ENCODE measurements around the gene COL4A1.

The COL4A1 gene

DNA sequence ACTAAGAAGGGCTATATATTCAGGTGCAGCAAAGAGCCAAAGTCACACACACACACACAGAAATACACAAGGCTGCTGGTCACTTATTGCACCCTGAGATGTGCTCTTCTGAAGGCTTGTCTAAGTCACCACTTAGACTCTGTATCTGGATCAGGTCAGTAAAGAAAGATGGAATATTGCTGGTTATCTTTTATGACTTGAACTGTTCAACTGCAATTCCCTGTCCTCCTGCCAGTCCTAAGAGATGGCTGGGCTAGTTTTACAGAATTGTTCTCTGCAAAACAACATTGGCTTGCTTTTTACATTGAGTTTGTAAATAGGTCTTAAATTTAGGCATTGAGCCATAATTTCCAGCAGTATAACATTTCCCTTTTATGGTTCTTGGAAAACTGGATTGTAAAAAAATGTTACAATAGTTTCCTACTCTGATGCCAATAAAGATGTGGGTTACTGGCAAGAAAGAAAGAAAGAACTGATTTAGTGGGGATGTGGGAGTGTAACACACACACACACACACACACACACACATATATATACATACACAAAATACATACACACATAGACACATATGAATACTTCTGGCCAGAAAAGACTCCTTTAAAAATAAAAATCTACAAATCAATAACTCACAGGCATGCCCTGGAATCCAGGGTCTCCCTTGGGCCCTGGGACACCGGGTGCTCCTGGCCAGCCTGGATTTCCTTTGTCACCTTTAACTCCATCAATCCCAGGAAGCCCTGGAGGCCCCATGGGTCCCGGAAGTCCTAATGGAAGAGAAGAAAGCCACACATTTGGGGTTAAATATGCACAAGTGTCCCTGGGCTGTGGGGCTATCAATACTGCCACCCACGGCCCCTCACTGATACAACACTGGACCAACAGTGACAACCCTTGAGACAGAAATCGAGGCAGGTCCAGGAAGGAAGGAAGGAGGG is 137.7 kb downstream of the COL4A1 start:
- no peaks in the 10 kb centered on the region for H3F3A ChIP-seq (ENCODE audit: insufficient read depth, low read length)
- no peaks in the 10 kb centered on the region for H4K20me1 ChIP-seq (ENCODE audit: insufficient read depth, low read length)
- no peak overlapping the region for H3K27ac ChIP-seq (ENCODE audit: low read depth, low read length, poor library complexity, severe bottlenecking)
- no peak for TF ChIP-seq EZH2 (IDR thresholded peaks at IDR 0.05; ENCODE audit: borderline replicate concordance, low read length)
- TF ChIP-seq, protein P1, sequence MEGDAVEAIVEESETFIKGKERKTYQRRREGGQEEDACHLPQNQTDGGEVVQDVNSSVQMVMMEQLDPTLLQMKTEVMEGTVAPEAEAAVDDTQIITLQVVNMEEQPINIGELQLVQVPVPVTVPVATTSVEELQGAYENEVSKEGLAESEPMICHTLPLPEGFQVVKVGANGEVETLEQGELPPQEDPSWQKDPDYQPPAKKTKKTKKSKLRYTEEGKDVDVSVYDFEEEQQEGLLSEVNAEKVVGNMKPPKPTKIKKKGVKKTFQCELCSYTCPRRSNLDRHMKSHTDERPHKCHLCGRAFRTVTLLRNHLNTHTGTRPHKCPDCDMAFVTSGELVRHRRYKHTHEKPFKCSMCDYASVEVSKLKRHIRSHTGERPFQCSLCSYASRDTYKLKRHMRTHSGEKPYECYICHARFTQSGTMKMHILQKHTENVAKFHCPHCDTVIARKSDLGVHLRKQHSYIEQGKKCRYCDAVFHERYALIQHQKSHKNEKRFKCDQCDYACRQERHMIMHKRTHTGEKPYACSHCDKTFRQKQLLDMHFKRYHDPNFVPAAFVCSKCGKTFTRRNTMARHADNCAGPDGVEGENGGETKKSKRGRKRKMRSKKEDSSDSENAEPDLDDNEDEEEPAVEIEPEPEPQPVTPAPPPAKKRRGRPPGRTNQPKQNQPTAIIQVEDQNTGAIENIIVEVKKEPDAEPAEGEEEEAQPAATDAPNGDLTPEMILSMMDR (IDR thresholded peaks at IDR 0.05; ENCODE audit: low read length): no peak
- no peak overlapping the region for H3K4me3 ChIP-seq (ENCODE audit: low read depth, low read length, poor library complexity, severe bottlenecking)
- no peaks in the 10 kb centered on the region for H3K4me1 ChIP-seq (ENCODE audit: insufficient read depth, low read length, severe bottlenecking)
- no peaks in the 10 kb centered on the region for H3K79me2 ChIP-seq (ENCODE audit: insufficient read depth, low read length)
- no peaks in the 10 kb centered on the region; the same call in 1 of the 2 replicates for H3K27me3 ChIP-seq (ENCODE audit: insufficient read depth, low read length)
- no peak overlapping the region for H3K4me2 ChIP-seq (ENCODE audit: low read length)
- no peaks in the 10 kb centered on the region for H3K9me2 ChIP-seq (ENCODE audit: low read depth, low read length)
- H2AFZ ChIP-seq (ENCODE audit: low read length): no peak overlapping the region
- no peak overlapping the region for H3K9ac ChIP-seq (ENCODE audit: low read length)
- no peaks in the 10 kb centered on the region for H3K9me3 ChIP-seq (ENCODE audit: low read length)
- no peaks in the 10 kb centered on the region for H3K36me3 ChIP-seq (ENCODE audit: insufficient read depth, low read length)

DNA sequence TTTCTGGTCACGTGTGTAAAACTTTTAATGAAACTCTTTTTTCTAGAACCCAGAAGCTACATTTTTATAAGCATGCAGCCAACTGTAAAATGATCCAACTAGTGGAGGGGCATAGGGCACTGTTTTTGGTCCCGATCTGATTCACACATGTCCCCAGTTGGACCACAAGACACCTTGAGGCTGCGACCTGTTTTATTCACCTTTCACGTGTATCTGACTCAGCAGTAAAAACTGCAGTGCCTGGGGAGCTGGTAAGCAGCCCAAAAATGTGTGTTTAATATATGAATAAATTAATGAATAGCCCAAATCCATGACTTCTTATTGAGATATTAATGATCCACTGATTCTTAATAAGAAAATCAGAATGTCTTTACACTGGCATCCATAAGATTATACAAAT is 140.4 kb downstream of the COL4A1 start:
- H3K4me1 ChIP-seq (ENCODE audit: insufficient read depth, low read length, severe bottlenecking): no peaks in the 10 kb centered on the region
- no peaks in the 10 kb centered on the region for H3K79me2 ChIP-seq (ENCODE audit: insufficient read depth, low read length)
- no peaks in the 10 kb centered on the region for H3K9me3 ChIP-seq (ENCODE audit: low read length)
- no peak overlapping the region for H3K4me2 ChIP-seq (ENCODE audit: low read length)
- no peaks in the 10 kb centered on the region for H3F3A ChIP-seq (ENCODE audit: insufficient read depth, low read length)
- no peak overlapping the region for H2AFZ ChIP-seq (ENCODE audit: low read length)
- H4K20me1 ChIP-seq (ENCODE audit: insufficient read depth, low read length): no peaks in the 10 kb centered on the region
- H3K9ac ChIP-seq (ENCODE audit: low read length): no peak overlapping the region
- TF ChIP-seq, protein P1 (IDR thresholded peaks at IDR 0.05; ENCODE audit: low read length): no peak
- H3K36me3 ChIP-seq (ENCODE audit: insufficient read depth, low read length): no peaks in the 10 kb centered on the region
- H3K27ac ChIP-seq (ENCODE audit: low read depth, low read length, poor library complexity, severe bottlenecking): no peak overlapping the region
- no peaks in the 10 kb centered on the region for H3K9me2 ChIP-seq (ENCODE audit: low read depth, low read length)
- no peaks in the 10 kb centered on the region; the same call in 1 of the 2 replicates for H3K27me3 ChIP-seq (ENCODE audit: insufficient read depth, low read length)
- H3K4me3 ChIP-seq (ENCODE audit: low read depth, low read length, poor library complexity, severe bottlenecking): no peak overlapping the region

DNA sequence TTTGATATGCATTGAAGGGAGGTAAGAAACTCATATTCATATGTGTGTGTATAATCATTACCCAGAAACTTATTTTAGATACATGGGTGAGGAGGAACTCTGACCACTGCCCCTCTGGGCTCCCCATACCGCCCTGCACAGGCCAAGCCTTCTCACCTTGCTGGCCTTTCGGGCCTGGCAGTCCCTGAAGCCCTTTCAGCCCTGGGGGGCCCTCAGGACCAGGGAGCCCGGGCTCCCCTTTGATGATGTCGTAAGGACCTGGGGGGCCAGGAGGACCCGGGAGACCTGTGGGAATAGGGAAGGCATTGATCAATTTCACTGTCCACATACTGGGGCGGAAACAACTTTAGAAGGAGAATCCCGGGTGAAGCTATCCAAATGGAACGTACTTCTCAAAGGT is 142.3 kb downstream of the COL4A1 start:
- no peak overlapping the region for H2AFZ ChIP-seq (ENCODE audit: low read length)
- H3K9me3 ChIP-seq (ENCODE audit: low read length): no peaks in the 10 kb centered on the region
- TF ChIP-seq EZH2 (IDR thresholded peaks at IDR 0.05; ENCODE audit: borderline replicate concordance, low read length): no peak
- TF ChIP-seq, protein P1 (IDR thresholded peaks at IDR 0.05; ENCODE audit: low read length): no peak
- no peaks in the 10 kb centered on the region for H3K79me2 ChIP-seq (ENCODE audit: insufficient read depth, low read length)
- no peaks in the 10 kb centered on the region for H3F3A ChIP-seq (ENCODE audit: insufficient read depth, low read length)
- H3K9me2 ChIP-seq (ENCODE audit: low read depth, low read length): no peaks in the 10 kb centered on the region
- no peak overlapping the region for H3K27ac ChIP-seq (ENCODE audit: low read depth, low read length, poor library complexity, severe bottlenecking)
- no peak overlapping the region for H3K9ac ChIP-seq (ENCODE audit: low read length)
- H3K4me1 ChIP-seq (ENCODE audit: insufficient read depth, low read length, severe bottlenecking): no peaks in the 10 kb centered on the region
- no peaks in the 10 kb centered on the region for H3K36me3 ChIP-seq (ENCODE audit: insufficient read depth, low read length)
- no peaks in the 10 kb centered on the region for H4K20me1 ChIP-seq (ENCODE audit: insufficient read depth, low read length)
- H3K4me3 ChIP-seq (ENCODE audit: low read depth, low read length, poor library complexity, severe bottlenecking): no peak overlapping the region
- H3K4me2 ChIP-seq (ENCODE audit: low read length): no peak overlapping the region
- no peaks in the 10 kb centered on the region; the same call in 1 of the 2 replicates for H3K27me3 ChIP-seq (ENCODE audit: insufficient read depth, low read length)

Measured in OCI-LY1 (cell line).